ENCODE data around the gene SSX2B.
"Not testable (repeated sequence)": the region's sequence is repeated elsewhere in the genome, so short reads cannot be mapped to it uniquely, and the experiment has no call there.

SSX2B gene, protein sequence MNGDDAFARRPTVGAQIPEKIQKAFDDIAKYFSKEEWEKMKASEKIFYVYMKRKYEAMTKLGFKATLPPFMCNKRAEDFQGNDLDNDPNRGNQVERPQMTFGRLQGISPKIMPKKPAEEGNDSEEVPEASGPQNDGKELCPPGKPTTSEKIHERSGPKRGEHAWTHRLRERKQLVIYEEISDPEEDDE

DNA sequence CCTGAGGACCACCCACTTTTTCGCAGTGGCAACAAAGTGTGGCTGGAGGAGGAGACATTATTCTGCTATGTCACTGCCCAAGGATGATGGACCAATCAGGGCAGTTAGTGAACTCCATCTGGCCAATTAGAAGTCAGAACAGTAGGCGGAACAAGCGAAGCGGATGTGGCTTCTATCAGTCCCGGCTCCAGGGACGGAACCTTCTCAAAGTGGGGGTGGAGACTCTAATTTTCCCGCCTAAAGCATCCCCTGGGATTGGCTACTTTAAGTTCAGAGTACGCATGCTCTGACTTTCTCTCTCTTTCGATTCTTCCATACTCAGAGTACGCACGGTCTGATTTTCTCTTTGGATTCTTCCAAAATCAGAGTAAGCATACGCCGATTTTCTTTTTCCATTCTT, at the start of gene SSX2B:
Gene SSX2B, plus strand, starts transcription at position 301 of the 400 bp plus-strand sequence. CDS start 1,429 bp downstream, outside the sequence.
- not testable (repeated sequence) for H3K4me3 Mint-ChIP-seq, H3K4me1 Mint-ChIP-seq, H3K27me3 Mint-ChIP-seq, H3K27ac Mint-ChIP-seq, H3K36me3 Mint-ChIP-seq, H3K9me3 Mint-ChIP-seq

DNA sequence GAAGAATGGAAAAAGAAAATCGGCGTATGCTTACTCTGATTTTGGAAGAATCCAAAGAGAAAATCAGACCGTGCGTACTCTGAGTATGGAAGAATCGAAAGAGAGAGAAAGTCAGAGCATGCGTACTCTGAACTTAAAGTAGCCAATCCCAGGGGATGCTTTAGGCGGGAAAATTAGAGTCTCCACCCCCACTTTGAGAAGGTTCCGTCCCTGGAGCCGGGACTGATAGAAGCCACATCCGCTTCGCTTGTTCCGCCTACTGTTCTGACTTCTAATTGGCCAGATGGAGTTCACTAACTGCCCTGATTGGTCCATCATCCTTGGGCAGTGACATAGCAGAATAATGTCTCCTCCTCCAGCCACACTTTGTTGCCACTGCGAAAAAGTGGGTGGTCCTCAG, 44.0 kb upstream of the SSX2B start, which contains the start of gene SSX2:
Gene SSX2, minus strand, starts transcription at position 101 of the 400 bp plus-strand sequence. CDS start 1,429 bp downstream, outside the sequence.
- H3K4me1 Mint-ChIP-seq, H3K9me3 Mint-ChIP-seq, H3K27ac Mint-ChIP-seq, H3K27me3 Mint-ChIP-seq, H3K36me3 Mint-ChIP-seq, H3K4me3 Mint-ChIP-seq: not testable (repeated sequence)

DNA sequence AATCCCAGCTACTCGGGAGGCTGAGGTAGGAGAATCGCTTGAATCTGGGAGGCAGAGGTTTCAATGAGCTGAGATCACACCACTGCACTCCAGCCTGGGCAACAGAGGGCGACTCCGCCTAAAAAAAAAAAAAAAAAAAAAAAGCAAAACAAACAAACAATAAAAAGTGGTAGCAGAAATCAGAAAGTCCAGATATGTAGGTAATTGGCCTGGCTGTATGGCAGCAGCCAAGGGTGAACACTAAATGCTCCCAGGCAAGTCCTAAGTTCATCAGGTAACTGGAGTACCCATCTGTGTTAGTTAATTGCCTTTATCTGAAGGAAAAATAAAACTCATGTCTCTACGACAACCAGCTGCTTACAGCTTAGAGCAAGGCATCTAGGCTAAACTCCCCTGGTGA, 14.9 kb downstream of the SSX2B start:
- H3K27ac Mint-ChIP-seq, H3K36me3 Mint-ChIP-seq, H3K9me3 Mint-ChIP-seq, H3K4me1 Mint-ChIP-seq, H3K4me3 Mint-ChIP-seq, H3K27me3 Mint-ChIP-seq: not testable (repeated sequence)

DNA sequence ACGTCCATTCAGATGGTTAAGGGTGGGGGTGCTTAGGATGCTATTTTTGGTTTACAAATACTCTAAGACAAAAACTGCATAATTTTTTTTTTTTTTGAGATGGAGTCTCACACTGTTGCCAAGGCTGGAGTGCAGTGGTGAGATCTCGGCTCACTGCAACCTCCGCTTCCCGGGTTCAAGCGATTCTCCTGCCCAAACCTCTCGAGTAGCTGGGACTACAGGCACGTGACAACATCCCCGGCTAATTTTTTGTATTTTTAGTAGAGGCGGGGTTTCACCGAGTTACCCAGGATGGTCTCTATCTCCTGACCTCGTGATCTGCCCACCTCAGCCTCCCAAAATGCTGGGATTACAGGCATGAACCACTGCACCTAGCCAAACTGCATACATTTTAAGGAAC, 22.5 kb downstream of the SSX2B start:
- not testable (repeated sequence) for H3K4me3 Mint-ChIP-seq, H3K36me3 Mint-ChIP-seq, H3K27me3 Mint-ChIP-seq, H3K27ac Mint-ChIP-seq, H3K4me1 Mint-ChIP-seq, H3K9me3 Mint-ChIP-seq

DNA sequence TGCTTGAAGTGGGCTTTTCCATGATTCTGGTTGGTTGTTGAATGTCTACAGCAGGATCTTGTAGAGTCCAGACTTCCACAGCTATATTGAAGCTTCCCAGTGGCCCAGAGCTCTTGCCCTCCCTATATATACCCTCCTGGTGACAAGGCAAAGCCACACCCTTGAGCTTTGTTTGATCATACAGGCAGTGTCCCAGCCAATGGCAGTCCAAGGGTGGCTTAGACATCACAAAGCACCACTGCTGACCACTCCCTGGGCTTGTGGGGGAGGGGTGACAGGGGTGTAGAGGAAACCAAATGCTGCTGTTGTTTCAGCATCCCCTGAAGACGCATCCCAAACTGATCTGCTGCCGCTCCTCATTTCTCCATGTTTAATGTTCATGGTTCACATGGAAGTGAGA, 46.3 kb downstream of the SSX2B start, which contains the start of gene SPANXN5:
Gene SPANXN5, minus strand, starts transcription at position 101 of the 400 bp plus-strand sequence. Its CDS starts 79 bp downstream, at position 22.
- not testable (repeated sequence) for H3K9me3 Mint-ChIP-seq

DNA sequence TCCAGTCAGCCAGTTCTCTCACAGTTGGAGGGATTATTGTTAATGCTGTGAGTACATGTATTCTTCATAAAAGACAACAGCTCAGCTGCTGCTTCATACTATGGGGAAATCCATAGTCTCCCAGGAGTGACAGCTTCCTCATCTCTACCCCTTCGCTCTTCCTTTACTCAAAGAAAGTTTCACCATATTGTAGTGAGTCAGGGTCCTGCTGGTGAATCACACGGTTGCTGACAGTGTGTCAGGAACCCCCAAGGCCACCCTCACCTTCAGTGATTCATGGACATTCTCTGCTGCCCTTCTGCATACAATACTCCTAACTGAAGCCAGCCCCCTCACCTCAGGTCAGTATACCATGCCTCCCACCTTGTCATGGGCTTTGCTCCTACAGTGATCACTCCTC, 53.8 kb downstream of the SSX2B start:
- H3K36me3 Mint-ChIP-seq, H3K4me3 Mint-ChIP-seq, H3K9me3 Mint-ChIP-seq, H3K27me3 Mint-ChIP-seq, H3K27ac Mint-ChIP-seq, H3K4me1 Mint-ChIP-seq: not testable (repeated sequence)

More for the DNA sequence above, 46.3 kb downstream of the SSX2B start, which contains the start of gene SPANXN5:
- H3K4me3 Mint-ChIP-seq, H3K27ac Mint-ChIP-seq, H3K4me1 Mint-ChIP-seq, H3K36me3 Mint-ChIP-seq, H3K27me3 Mint-ChIP-seq: not testable (repeated sequence)
